Parathyroid adenoma (tissue), 2 donors: ENCODE data around the gene REEP6.

Source experiments
- H2AFZ ChIP-seq: fragments of 300-600 bp; sonication (generic); one replicate; pipeline ENCODE4 v1.7.0; 2017; ENCODE audit warnings: antibody characterized with exemption, mild to moderate bottlenecking
- H3K27ac ChIP-seq: fragments of 300-600 bp; sonication (generic); one replicate; pipeline ENCODE4 v1.7.0; 2017
- H3K27me3 ChIP-seq: fragments of 300-600 bp; sonication (generic); one replicate; pipeline ENCODE4 v1.7.0; 2017; ENCODE audit warnings: low read length; ENCODE audit not compliant: control insufficient read depth, insufficient read depth
- H3K36me3 ChIP-seq: fragments of 300-600 bp; sonication (generic); one replicate; pipeline ENCODE4 v1.7.0; 2017; ENCODE audit warnings: low read length; ENCODE audit not compliant: control insufficient read depth, insufficient read depth
- H3K4me1 ChIP-seq: fragments of 300-600 bp; sonication (generic); one replicate; pipeline ENCODE4 v1.7.0; 2017; ENCODE audit warnings: control low read depth
- H3K4me2 ChIP-seq: fragments of 300-600 bp; sonication (generic); one replicate; pipeline ENCODE4 v1.7.0; 2017; ENCODE audit warnings: low read length
- H3K4me3 ChIP-seq: fragments of 300-600 bp; sonication (generic); one replicate; pipeline ENCODE4 v1.7.0; 2017; ENCODE audit warnings: low read depth, low read length
- H3K79me2 ChIP-seq: fragments of 300-600 bp; sonication (generic); one replicate; pipeline ENCODE4 v1.7.0; 2017; ENCODE audit warnings: control low read depth
- H3K9ac ChIP-seq: fragments of 300-600 bp; sonication (generic); one replicate; pipeline ENCODE4 v1.7.0; 2017; ENCODE audit warnings: mild to moderate bottlenecking
- H3K9me3 ChIP-seq: fragments of 300-600 bp; sonication (generic); one replicate; pipeline ENCODE4 v1.7.0; 2017; ENCODE audit warnings: low read length; ENCODE audit not compliant: control insufficient read depth
- CTCF ChIP-seq: fragments of 300-600 bp; sonication (generic); IDR thresholded peaks from one replicate; pipeline ENCODE4 v1.7.0; 2017; ENCODE audit warnings: antibody characterized with exemption, mild to moderate bottlenecking
- donor health status: primary hyperparathyroidism.

The REEP6 gene

GRCh38 chr19:1505991-1506881 lies 15.3 kb downstream of the REEP6 start:
- Histone ChIP-seq H3K9ac (no peak overlapping the region), H2AFZ (no peak overlapping the region), H3K4me3 (no peak overlapping the region), H3K27me3 (no peaks in the 10 kb centered on the region), H3K36me3 (no peaks in the 10 kb centered on the region), H3K9me3 (no peaks in the 10 kb centered on the region), H3K4me2 (no peak overlapping the region), H3K4me1 (peaks cover 2% of the 10 kb centered on the region), H3K27ac (no peak overlapping the region), H3K79me2 (no peaks in the 10 kb centered on the region)
- TF ChIP-seq CTCF, result no peak

- H3K4me1 ChIP-seq, result peaks cover 2% of the 10 kb centered on the region
- H3K79me2 ChIP-seq, result no peaks in the 10 kb centered on the region
- H3K27me3 ChIP-seq, result no peaks in the 10 kb centered on the region
- H3K9me3 ChIP-seq, result no peaks in the 10 kb centered on the region
- H3K36me3 ChIP-seq, result no peaks in the 10 kb centered on the region
- H3K4me3 ChIP-seq, result peak overlapping the region; percentile 58
- no peak overlapping the region for H3K27ac ChIP-seq
- no peak overlapping the region for H3K9ac ChIP-seq
- H2AFZ ChIP-seq, result no peak overlapping the region
- no peak for TF ChIP-seq CTCF
- peak overlapping the region; percentile 95 for H3K4me2 ChIP-seq
Measured at GRCh38 chr19:1507192-1507660, 16.2 kb downstream of the REEP6 start.

- H3K4me2 ChIP-seq, result peak overlapping the region; percentile 95
- H3K9me3 ChIP-seq, result no peaks in the 10 kb centered on the region
- H3K27ac ChIP-seq, result peak overlapping the region; percentile 39
- H3K27me3 ChIP-seq, result no peaks in the 10 kb centered on the region
- no peaks in the 10 kb centered on the region for H3K36me3 ChIP-seq
- peak overlapping the region; percentile 58 for H3K4me3 ChIP-seq
- no peak for TF ChIP-seq CTCF
- peaks cover 2% of the 10 kb centered on the region for H3K4me1 ChIP-seq
- peak overlapping the region; percentile 93 for H2AFZ ChIP-seq
- H3K79me2 ChIP-seq, result no peaks in the 10 kb centered on the region
- H3K9ac ChIP-seq, result no peak overlapping the region
Measured at GRCh38 chr19:1507763-1508506, 17.0 kb downstream of the REEP6 start.

GRCh38 chr19:1508507-1508856 lies 17.5 kb downstream of the REEP6 start:
- Histone ChIP-seq H3K4me1 (peaks cover 2% of the 10 kb centered on the region), H3K4me3 (no peak overlapping the region), H2AFZ (no peak overlapping the region), H3K36me3 (no peaks in the 10 kb centered on the region), H3K79me2 (no peaks in the 10 kb centered on the region), H3K9ac (no peak overlapping the region), H3K27ac (no peak overlapping the region), H3K4me2 (peak overlapping the region; percentile 18), H3K27me3 (no peaks in the 10 kb centered on the region), H3K9me3 (no peaks in the 10 kb centered on the region)
- TF ChIP-seq CTCF, result no peak
